HG03159 (cell line): ENCODE results near the gene RABL2B.

Experiments used
- ATAC-seq: cut with Tn5 transposase; IDR thresholded peaks from one replicate; pipeline ENCODE4 v1.9.1; 2021; ENCODE audit warnings: mild to moderate bottlenecking, moderate library complexity; ENCODE audit not compliant: unreplicated experiment

RABL2B gene

DNA sequence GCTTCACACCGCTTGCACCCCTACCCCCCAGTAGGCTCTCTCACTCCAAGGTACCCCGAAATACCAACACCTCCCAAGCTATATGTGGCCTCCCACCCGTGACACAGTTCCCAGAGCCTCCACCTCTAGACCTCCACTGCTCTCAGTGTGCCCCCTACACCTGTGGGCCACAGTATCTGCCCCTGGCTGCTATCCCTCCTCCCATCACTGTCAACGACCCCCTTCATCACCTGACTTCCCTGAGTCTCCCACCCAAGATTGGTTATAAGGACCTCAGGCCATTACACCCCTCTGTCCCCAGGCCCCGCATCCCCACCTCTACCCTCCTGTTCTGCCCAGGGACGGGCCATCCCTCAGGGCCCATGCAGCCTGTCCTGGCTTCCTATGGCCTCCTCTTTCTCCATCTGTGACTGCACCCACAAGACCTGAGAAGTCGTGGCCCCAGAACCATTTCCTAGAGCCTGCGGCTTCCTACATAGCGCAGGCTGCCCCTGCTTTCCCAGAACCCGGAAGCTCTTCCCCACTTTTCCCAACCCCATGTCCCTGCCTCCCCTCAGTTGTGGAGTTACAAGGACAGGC is 44.7 kb downstream of the RABL2B start:
- no peak for ATAC-seq

DNA sequence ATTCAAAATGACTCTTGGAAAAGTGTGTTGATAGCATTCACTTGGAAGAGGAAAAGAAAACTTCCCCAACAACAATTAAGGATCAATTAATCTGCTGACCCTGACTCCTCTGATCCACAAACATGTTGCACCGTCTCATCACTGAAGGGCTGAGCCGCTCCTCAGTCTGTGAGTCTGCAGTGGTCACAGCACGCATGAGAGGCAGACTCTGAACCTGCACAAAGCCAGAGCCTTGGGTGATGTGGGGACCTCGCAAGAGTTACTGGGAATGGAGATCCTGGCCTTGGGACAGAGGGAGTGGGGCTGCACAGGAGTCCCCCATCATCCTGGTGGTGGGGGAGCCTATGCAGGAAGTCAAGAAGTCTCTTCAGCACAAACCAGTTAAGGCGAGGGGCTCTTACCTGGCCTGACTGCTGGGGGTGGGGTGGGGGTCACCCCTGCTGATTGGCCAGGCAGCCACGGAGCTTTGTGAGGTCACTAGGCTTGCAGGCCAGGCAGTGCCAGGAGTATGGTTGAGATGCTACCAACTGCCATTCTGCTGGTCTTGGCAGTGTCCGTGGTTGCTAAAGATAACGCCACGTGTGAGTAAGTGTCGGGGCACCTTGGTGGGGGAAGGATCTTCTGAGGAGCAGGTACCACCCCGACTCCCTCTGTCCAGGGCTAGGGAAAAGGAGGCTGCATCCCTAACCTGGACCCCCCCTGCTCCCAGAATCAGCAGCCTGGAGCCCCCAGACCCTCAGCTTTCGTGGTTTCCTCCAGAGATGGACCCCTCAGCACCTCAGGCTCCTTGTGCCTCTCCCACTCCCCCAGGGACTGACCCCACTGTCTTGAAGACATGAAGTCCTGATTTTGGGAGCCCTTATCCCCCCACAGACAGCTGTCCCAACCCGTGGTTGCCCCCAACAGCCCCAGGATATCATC is 45.4 kb downstream of the RABL2B start, which contains the start of gene ACR:
Gene ACR (plus strand): TSS at position 477 of the 921 bp plus-strand sequence. CDS start 32 bp downstream, at position 509.
- no peak for ATAC-seq

DNA sequence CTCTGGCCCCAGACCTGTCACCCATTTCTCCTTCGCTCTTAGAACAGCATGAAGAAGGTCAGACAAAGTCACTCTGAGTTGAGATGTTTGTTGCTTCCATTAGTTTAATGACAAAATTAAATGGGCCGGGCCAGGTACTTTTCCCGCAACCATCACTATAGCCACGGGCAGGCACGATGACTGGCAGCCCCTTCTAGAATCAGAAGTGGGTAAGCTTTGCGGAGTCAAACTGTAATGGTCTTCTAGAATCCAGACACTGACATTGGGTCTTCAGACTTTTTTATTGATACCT is 47.8 kb downstream of the RABL2B start:
- ATAC-seq, result no peak

DNA sequence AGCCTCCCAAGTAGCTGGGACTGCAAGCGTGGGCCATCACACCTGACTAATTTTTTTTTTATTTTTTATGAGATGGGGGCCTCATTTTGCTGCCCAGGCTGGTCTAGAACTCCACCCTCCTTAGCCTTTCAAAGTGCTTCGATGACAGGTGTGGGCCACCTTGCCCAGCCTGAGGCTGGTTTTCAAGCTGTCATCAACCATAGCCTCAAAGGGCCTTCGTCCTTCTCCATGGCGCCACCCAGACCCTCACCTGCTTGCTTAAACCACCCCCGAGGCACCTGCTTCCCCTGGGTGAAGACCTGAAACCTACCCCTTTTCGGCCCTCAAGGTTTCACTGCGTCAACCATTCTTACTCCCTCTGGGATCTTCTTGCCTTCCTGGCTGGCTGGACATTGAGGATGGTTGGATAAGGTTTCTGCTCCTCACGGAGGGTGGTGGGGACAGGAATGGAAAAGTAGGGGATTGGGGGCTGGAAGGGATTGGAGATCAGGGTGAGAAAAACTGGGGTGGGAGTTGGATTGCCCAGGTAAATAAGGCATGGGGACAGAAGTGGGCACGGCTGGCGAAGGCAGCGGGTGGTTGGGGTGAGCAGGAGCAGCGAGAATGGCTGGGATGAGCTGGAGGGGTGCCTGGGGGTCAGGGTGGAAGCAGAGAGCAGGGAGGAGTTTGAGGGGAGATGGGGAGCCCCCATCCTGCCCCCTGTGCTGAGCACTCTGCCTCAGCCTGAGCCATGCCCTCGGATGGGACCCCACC is 48.3 kb downstream of the RABL2B start:
- ATAC-seq, result no peak

GRCh38 chr22:50734343-50734771 is 49.1 kb downstream of the RABL2B start:
- no peak for ATAC-seq

DNA sequence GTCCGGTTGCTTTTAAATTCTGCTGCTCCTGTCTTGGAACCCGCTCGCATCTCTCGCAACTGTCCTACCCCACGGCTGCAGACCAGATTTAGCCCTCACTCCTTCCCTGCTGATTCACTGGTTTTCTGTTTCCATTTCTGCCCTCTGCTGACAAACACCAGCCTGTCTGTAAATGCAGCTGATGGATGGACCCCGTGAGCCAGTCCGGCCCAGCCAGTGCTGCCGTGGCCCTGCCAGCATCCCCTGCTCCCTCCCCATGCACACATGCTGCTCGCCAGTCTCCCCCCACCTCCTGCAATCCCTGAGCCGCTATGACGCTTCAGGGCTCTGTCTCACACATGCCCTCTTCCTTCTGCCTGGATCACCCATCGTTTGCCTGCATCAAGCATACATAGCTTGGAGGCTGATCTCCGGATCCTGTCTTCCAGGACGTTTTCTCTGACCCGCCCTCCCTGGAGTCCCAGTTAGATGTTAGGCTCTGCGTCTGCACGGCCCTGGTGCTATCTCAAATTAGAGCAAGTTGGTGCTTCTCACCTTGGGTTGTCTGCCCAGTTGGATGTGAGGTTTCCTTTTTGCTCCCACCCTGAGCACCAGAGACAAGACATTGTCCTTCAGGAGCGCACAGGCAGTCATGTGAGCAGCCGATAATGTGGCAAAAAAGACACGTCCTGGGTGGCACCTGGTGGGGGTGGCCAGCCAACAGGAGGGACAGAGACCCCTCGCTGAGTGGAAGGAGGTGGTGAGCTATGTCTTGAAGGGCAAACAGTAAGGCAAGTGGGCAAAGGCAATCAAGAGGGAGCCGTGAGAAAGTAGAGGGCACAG is 49.7 kb downstream of the RABL2B start:
- no peak for ATAC-seq

DNA sequence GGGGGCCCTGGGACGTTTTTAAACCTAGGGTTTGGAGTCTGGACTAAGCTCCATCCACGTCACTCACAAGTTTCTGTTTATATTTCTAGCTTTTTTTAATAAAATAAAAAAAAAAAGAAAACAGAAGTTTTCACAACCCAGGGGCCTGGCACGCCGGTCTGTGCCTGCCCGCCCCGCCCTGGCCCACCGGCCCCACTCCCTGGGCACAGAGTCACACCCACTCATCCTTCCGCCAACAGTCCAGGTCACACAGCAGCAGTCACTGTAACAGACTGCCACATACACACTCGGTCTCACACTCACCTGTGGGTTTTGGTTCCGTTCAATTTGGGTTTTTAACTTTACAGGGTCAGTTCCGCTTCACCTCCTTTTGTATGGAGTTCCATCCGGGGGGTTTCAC is 50.8 kb downstream of the RABL2B start:
- no peak for ATAC-seq

DNA sequence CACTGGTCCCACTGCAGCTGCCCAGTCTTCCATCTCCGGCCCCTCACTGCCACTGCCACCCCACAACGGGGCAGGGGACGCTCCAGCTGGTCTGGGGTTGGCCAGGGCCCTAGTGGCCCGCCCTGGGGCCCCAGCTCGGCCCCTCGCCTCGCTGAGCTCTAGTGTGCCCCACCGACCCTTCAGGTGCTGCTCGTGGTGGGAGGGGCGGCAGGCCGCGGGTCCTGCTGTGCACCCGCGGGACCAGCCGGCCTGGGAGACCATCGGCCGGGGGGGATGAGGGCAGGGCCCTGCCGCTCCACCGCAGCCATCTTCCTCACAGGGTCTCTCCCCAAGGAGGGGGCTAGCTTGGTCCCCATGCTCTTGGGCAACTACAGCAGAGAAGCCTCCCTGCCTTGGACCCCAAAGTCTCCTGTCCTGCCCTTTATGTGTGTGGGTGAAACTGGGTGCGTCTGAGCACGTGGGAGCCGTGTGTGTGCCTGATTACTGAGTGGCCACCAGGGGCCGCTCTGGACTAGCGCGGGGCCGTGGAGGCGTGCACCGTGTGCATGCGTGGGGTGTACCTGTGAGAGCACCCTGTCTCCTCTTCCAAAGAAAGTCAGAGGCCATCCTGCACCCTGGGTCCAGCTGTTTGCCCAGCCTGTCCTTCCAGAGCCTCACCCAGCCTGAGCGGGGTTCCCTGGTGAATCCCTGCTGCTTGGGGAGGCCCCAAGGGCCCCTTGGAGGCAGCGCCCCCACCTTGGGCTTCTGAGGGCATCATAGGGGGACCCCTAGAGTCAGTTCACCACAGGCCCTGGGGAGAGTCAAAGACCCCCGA is 51.4 kb downstream of the RABL2B start:
- no peak for ATAC-seq

DNA sequence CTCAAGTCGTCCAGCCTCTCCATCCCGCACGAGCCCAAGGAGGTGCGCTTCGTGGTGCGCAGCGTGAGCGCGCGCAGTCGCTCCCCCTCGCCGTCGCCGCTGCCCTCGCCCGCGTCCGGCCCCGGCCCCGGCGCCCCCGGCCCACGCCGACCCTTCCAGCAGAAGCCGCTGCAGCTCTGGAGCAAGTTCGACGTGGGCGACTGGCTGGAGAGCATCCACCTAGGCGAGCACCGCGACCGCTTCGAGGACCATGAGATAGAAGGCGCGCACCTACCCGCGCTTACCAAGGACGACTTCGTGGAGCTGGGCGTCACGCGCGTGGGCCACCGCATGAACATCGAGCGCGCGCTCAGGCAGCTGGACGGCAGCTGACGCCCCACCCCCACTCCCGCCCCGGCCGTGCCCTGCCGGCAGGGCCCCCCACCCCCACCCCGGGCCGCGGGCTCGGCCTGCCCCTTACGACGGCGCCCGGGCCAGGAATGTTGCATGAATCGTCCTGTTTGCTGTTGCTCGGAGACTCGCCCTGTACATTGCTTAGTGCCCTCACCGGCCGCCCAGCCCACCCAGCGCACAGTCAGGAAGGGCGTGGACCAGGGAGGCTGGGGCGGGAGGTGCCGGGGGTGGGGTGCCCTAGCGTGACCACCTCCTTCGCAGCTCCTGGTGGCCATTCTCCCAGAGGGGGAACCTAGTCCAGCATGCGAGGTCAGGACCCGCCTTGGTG is 52.3 kb downstream of the RABL2B start:
- ATAC-seq, result no peak

GRCh38 chr22:50730013-50730891 is 53.2 kb downstream of the RABL2B start:
- ATAC-seq, result no peak

- no peak for ATAC-seq
These were observed 53.9 kb downstream of the RABL2B start for GRCh38 chr22:50729391-50730012.

GRCh38 chr22:50728523-50728931 is 54.9 kb downstream of the RABL2B start:
- no peak for ATAC-seq

GRCh38 chr22:50727678-50728522 is 55.5 kb downstream of the RABL2B start:
- no peak for ATAC-seq

DNA sequence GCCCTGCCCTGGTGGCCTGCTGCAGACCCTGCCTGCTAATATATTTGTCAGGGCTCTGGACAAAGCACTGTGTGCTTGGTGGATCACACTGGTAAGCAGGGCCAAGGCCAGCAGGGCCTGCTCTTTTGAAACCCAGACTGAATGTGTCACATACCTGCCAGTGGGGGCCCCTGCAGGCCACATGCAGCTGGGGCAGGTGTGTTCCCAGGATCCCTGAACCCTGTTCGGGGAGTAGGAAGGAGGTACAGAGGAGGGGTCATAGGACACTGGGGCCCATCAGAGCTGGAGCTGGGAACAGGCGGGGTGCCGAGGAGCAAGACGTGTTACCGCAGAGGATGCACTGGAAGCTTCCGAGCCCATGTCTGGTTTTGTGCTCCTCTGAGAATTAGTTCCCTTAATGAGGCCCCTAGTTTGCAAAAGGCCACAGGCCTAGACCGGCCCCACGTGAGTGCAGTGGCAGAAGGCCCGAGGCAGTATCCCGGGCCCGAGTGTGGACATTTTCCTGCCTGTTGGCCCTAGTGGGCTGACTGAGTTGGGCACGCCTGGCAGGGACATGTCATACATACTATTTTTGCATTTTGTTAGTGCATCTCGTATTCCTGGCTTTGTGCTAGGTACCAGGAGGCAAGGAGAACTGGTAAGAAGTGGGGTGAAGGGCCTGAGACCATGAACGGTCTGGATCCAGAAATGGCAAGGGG is 56.6 kb downstream of the RABL2B start:
- no peak for ATAC-seq

DNA sequence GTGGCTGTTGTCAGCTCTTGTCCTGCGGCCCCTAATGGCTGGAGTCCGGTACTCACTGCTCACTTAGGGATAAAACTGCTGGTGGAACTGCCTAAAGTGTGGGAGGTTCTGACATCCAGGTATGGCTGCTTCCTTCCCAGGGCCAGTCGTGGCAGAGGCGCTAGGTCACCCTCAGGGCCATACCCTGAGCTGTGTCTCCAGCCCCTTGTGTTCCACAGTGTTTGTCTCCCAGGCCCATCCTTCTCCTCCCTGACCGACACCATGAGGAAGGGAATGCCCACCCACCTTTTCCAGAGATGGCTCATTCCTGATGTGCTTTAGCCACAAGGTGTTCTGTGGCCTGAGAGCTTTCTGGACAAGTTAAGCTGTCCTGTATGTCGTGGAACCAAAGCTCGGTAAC is 57.8 kb downstream of the RABL2B start:
- ATAC-seq, result no peak

- no peak for ATAC-seq
These were observed 58.8 kb downstream of the RABL2B start for GRCh38 chr22:50724616-50725015.
